Fibroblast of lung (primary cell): ENCODE data around the gene APOBEC3B.

Source experiments
- EZH2 ChIP-seq: IDR thresholded peaks from 2 replicates; pipeline ENCODE4 v1.5.1; 2012; ENCODE audit warnings: low read length, control low read depth, mild to moderate bottlenecking; ENCODE audit errors: missing control alignments
- TF ChIP-seq, protein P1 (sequence below), 2 donors: IDR thresholded peaks in 1 of 2; conservative IDR thresholded peaks in 1 of 2; 1 replicate in 1 of 2; 2 replicates in 1 of 2; pipeline ENCODE4 v1.5.1; 2011 to 2012; ENCODE audit warnings: low read length in 2 of 2, control low read depth in 1 of 2, inconsistent platforms in 1 of 2, low read depth in 1 of 2, mild to moderate bottlenecking in 1 of 2

DNA sequence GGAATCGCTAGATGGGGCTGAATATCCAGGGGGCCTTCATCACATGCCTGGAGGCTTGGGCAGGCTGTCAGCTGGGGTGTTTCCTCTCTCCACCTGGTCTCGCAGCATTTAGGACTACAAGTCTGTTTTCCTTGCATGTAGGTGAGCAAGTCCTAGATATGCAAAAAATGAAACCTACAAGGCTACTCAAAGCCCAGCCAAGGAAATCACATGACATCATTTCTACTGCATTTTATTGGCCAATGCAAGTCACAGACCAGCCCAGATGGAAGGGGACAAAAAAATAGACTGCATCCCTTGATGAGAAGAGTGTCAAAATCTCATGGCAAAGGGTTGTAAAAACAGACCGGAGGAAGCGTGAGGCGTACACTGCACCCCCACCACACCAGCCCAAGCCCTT is 9.6 kb upstream of the APOBEC3B start:
- TF ChIP-seq, protein P1, sequence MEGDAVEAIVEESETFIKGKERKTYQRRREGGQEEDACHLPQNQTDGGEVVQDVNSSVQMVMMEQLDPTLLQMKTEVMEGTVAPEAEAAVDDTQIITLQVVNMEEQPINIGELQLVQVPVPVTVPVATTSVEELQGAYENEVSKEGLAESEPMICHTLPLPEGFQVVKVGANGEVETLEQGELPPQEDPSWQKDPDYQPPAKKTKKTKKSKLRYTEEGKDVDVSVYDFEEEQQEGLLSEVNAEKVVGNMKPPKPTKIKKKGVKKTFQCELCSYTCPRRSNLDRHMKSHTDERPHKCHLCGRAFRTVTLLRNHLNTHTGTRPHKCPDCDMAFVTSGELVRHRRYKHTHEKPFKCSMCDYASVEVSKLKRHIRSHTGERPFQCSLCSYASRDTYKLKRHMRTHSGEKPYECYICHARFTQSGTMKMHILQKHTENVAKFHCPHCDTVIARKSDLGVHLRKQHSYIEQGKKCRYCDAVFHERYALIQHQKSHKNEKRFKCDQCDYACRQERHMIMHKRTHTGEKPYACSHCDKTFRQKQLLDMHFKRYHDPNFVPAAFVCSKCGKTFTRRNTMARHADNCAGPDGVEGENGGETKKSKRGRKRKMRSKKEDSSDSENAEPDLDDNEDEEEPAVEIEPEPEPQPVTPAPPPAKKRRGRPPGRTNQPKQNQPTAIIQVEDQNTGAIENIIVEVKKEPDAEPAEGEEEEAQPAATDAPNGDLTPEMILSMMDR (conservative IDR thresholded peaks at IDR 0.05 in 1 of 2, IDR thresholded peaks at IDR 0.05 in 1 of 2; ENCODE audit: low read depth in 1 of 2, low read length in 2 of 2), result no peak
- TF ChIP-seq EZH2, result no peak
